ENCODE data around the gene ZCCHC3. TPM values are rescaled to one million over a fixed set of nuclear protein-coding genes. Genes with fewer than 3 reads are reported as not detected.

The ZCCHC3 gene
- total and polyA plus RNA-seq, 2 experiments from 2014 or later, result 26.5 to 66.3 TPM

DNA sequence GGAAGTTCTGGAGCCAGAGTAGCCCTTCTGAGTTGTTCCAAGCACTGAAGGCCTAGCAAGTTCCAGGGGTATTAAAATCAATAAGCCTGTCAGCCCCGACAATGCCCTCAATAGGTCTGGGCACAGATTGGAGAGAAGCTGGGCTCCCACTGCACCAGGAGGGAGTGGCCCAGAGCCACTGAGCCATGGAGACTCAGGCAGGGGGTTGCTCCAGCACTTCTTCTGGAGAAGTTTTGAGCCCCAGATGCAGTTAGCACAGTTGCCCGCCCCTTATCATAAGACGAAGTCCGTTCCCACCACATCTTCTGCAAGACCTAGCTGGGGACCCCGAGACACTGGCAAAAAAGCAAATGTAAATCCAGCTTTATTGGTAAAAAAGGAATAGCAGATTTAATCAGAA lies 26.9 kb upstream of the ZCCHC3 start:
- no peak overlapping the region for H3K27ac ChIP-seq (ENCODE audit: low read depth)
- Mint-ChIP-seq H3K9me3 (peaks cover 5% of the 10 kb centered on the region; the same call in 2 of the 3 replicates), H3K27ac (no peak overlapping the region)

DNA sequence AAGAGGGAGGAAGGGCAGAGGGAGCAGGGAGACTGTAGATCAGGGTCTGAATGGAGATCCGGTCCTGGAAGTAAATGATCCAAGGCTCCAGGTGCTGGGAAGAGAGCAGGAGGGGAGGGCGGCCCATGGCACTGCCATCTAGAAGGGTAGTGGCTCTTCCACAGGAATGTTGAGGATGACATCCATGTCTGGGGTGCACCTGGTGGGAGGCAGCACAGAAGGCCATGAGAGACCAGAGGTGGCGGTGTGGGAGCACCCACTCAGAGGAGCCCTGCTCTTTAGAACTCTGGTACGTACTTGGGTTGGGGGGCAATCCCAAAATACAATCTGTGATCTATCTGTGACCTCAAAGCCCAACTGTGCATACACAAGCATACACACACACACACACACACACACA lies 26.3 kb upstream of the ZCCHC3 start:
- H3K27ac Mint-ChIP-seq, result no peak overlapping the region
- Histone ChIP-seq H3K27me3 (ENCODE audit: insufficient read depth) (peaks cover 15% of the 10 kb centered on the region), H3K4me3 (no peak overlapping the region), H3K79me2 (replicated peaks; ENCODE audit: insufficient read depth) (no peaks in the 10 kb centered on the region), H3K9me2 (ENCODE audit: insufficient read depth) (0 out of 2 replicates have a peak, but pooled peaks cover 2% of the 10 kb centered on the region), H3F3A (replicated peaks; ENCODE audit: low read depth) (no peaks in the 10 kb centered on the region), H3K36me3 (ENCODE audit: insufficient read depth) (no peaks in the 10 kb centered on the region), H3K27ac (ENCODE audit: low read depth) (no peak overlapping the region), H3K4me2 (no peak overlapping the region), H4K20me1 (replicated peaks; ENCODE audit: insufficient read depth) (peaks cover 8% of the 10 kb centered on the region), H2AFZ (no peak overlapping the region), H3K4me1 (ENCODE audit: insufficient read depth) (0 out of 2 replicates have a peak, but pooled peaks cover 4% of the 10 kb centered on the region)
- H3K9me3 Mint-ChIP-seq, result peaks cover 5% of the 10 kb centered on the region; the same call in 2 of the 3 replicates
- DNase-seq (ENCODE audit: low spot score) (no peak), ATAC-seq (no peak)
- peaks cover 21% of the 10 kb centered on the region for H3K27me3 Mint-ChIP-seq (ENCODE audit: insufficient read depth, low read depth, poor library complexity)
- H3K36me3 Mint-ChIP-seq (ENCODE audit: low read depth), result peaks cover 21% of the 10 kb centered on the region
- peaks cover 7% of the 10 kb centered on the region for H3K4me1 Mint-ChIP-seq
- no peak overlapping the region for H3K4me3 Mint-ChIP-seq
- TF ChIP-seq, protein P1, sequence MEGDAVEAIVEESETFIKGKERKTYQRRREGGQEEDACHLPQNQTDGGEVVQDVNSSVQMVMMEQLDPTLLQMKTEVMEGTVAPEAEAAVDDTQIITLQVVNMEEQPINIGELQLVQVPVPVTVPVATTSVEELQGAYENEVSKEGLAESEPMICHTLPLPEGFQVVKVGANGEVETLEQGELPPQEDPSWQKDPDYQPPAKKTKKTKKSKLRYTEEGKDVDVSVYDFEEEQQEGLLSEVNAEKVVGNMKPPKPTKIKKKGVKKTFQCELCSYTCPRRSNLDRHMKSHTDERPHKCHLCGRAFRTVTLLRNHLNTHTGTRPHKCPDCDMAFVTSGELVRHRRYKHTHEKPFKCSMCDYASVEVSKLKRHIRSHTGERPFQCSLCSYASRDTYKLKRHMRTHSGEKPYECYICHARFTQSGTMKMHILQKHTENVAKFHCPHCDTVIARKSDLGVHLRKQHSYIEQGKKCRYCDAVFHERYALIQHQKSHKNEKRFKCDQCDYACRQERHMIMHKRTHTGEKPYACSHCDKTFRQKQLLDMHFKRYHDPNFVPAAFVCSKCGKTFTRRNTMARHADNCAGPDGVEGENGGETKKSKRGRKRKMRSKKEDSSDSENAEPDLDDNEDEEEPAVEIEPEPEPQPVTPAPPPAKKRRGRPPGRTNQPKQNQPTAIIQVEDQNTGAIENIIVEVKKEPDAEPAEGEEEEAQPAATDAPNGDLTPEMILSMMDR (conservative IDR thresholded peaks at IDR 0.05; ENCODE audit: low read depth in 2 of 2), result no peak; a peak in 1 of 4 replicates
- no peak for TF ChIP-seq POLR2AphosphoS5 (IDR thresholded peaks at IDR 0.05; ENCODE audit: low read depth)
- TF ChIP-seq, protein P2, sequence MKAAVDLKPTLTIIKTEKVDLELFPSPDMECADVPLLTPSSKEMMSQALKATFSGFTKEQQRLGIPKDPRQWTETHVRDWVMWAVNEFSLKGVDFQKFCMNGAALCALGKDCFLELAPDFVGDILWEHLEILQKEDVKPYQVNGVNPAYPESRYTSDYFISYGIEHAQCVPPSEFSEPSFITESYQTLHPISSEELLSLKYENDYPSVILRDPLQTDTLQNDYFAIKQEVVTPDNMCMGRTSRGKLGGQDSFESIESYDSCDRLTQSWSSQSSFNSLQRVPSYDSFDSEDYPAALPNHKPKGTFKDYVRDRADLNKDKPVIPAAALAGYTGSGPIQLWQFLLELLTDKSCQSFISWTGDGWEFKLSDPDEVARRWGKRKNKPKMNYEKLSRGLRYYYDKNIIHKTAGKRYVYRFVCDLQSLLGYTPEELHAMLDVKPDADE (IDR thresholded peaks at IDR 0.05), result no peak
- no peak for TF ChIP-seq EZH2 (IDR thresholded peaks at IDR 0.05; ENCODE audit: low read depth, unreplicated experiment)
- TF ChIP-seq STAT1 (IDR thresholded peaks at IDR 0.05; ENCODE audit: unreplicated experiment), result no peak
- no peak for TF ChIP-seq ZNF331 (CRISPR knock-in tag; IDR thresholded peaks at IDR 0.05; ENCODE audit: low read depth)
- no peak for TF ChIP-seq EZH2phosphoT487 (IDR thresholded peaks at IDR 0.05; ENCODE audit: unreplicated experiment)
- TF ChIP-seq CREB1 (CRISPR knock-in tag; IDR thresholded peaks at IDR 0.05; ENCODE audit: low read depth), result no peak
- TF ChIP-seq ZNF114 (CRISPR knock-in tag; IDR thresholded peaks at IDR 0.05), result no peak
- TF ChIP-seq, protein P3, sequence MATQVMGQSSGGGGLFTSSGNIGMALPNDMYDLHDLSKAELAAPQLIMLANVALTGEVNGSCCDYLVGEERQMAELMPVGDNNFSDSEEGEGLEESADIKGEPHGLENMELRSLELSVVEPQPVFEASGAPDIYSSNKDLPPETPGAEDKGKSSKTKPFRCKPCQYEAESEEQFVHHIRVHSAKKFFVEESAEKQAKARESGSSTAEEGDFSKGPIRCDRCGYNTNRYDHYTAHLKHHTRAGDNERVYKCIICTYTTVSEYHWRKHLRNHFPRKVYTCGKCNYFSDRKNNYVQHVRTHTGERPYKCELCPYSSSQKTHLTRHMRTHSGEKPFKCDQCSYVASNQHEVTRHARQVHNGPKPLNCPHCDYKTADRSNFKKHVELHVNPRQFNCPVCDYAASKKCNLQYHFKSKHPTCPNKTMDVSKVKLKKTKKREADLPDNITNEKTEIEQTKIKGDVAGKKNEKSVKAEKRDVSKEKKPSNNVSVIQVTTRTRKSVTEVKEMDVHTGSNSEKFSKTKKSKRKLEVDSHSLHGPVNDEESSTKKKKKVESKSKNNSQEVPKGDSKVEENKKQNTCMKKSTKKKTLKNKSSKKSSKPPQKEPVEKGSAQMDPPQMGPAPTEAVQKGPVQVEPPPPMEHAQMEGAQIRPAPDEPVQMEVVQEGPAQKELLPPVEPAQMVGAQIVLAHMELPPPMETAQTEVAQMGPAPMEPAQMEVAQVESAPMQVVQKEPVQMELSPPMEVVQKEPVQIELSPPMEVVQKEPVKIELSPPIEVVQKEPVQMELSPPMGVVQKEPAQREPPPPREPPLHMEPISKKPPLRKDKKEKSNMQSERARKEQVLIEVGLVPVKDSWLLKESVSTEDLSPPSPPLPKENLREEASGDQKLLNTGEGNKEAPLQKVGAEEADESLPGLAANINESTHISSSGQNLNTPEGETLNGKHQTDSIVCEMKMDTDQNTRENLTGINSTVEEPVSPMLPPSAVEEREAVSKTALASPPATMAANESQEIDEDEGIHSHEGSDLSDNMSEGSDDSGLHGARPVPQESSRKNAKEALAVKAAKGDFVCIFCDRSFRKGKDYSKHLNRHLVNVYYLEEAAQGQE (IDR thresholded peaks at IDR 0.05; ENCODE audit: unreplicated experiment), result no peak

More for the DNA sequence above, 26.9 kb upstream of the ZCCHC3 start:
- H3K4me2 ChIP-seq, result no peak overlapping the region
- DNase-seq (ENCODE audit: low spot score) (no peak), ATAC-seq (no peak)
- H3K27me3 ChIP-seq (ENCODE audit: insufficient read depth), result peaks cover 20% of the 10 kb centered on the region
- peaks cover 16% of the 10 kb centered on the region for H3K36me3 Mint-ChIP-seq (ENCODE audit: low read depth)
- H3K4me3 ChIP-seq, result no peak overlapping the region
- H3K79me2 ChIP-seq (replicated peaks; ENCODE audit: insufficient read depth), result no peaks in the 10 kb centered on the region
- H4K20me1 ChIP-seq (replicated peaks; ENCODE audit: insufficient read depth), result peaks cover 8% of the 10 kb centered on the region
- H3K4me1 Mint-ChIP-seq, result peaks cover 7% of the 10 kb centered on the region
- no peak for TF ChIP-seq NANOG (IDR thresholded peaks at IDR 0.05; ENCODE audit: borderline replicate concordance)
- H3F3A ChIP-seq (replicated peaks; ENCODE audit: low read depth), result no peaks in the 10 kb centered on the region
- H3K4me1 ChIP-seq (ENCODE audit: insufficient read depth), result 0 out of 2 replicates have a peak, but pooled peaks cover 4% of the 10 kb centered on the region
- 0 out of 2 replicates have a peak, but pooled peaks cover 2% of the 10 kb centered on the region for H3K9me2 ChIP-seq (ENCODE audit: insufficient read depth)
- H3K4me3 Mint-ChIP-seq, result no peak overlapping the region
- peaks cover 25% of the 10 kb centered on the region for H3K27me3 Mint-ChIP-seq (ENCODE audit: insufficient read depth, low read depth, poor library complexity)
- H3K36me3 ChIP-seq (ENCODE audit: insufficient read depth), result no peaks in the 10 kb centered on the region
- H2AFZ ChIP-seq, result no peak overlapping the region

All from GM23338 (cell line).